Activated naive CD8-positive, alpha-beta T cell treated with anti-CD3 and anti-CD28 coated beads, Interleukin-2, amount 10 ng/mL, durations not matched to agents 7 days and 5 days (primary cell): ENCODE measurements around the gene CFAP119. TPM values are rescaled to one million over a fixed set of nuclear protein-coding genes. Genes with fewer than 3 reads are reported as not detected.

ENCODE experiments used
- ATAC-seq: fragments of 150-1000 bp; cut with Tn5 transposase; one replicate; pipeline ENCODE4 v1.10.0; 2021; ENCODE audit warnings: low read depth, moderate library complexity
- POLR2A ChIA-PET: fragments of 350-600 bp; sonication (Branson Sonifier 250); formaldehyde crosslinking; loops from one replicate; lab custom pipeline; 2021; ENCODE audit warnings: antibody characterized with exemption; lab: Charles Lee
- DNase-seq: peaks from one replicate; pipeline ENCODE4 v3.0.0; 2021
- H3K27ac Mint-ChIP-seq: one replicate; pipeline ENCODE4 v1.8.0; 2022; ENCODE audit warnings: mild to moderate bottlenecking, mixed read lengths
- H3K27me3 Mint-ChIP-seq: one replicate; pipeline ENCODE4 v1.8.0; 2022; ENCODE audit warnings: mild to moderate bottlenecking, moderate library complexity, mixed read lengths
- H3K36me3 Mint-ChIP-seq: one replicate; pipeline ENCODE4 v1.8.0; 2021; ENCODE audit warnings: mild to moderate bottlenecking, mixed read lengths
- H3K4me1 Mint-ChIP-seq: one replicate; pipeline ENCODE4 v1.8.0; 2021; ENCODE audit warnings: mixed read lengths
- H3K4me3 Mint-ChIP-seq: one replicate; pipeline ENCODE4 v1.8.0; 2022; ENCODE audit warnings: mild to moderate bottlenecking, moderate library complexity, mixed read lengths
- H3K9me3 Mint-ChIP-seq: one replicate; pipeline ENCODE4 v1.8.0; 2021; ENCODE audit warnings: mixed read lengths
- total RNA-seq, 2 experiments: library from RNA; stranded (reverse); gene quantifications; one replicate each; pipeline ENCODE4 v1.2.3, GENCODE V29; 2021

CFAP119 gene
- total RNA-seq, 2 experiments from 2014 or later = 4.4 TPM

DNA sequence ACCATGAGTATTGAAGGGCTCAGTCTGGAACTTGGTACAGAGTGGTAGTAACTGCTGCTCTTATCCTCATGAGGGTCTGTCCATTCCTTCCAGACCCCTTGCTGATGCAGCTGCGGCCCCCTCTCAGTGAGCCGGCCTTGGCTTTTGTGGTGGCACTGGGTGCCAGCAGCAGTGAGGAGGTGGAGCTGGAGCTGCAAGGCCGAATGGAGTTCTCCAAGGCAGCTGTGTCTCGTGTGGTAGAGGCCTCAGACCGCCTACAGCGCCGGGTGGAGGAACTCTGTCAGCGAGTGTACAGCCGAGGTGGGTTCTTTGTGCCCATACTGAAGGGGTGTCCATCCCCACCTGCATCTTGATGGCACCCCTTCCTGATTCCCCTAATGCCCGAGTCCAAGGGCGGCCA lies 2.2 kb upstream of the CFAP119 start:
- H3K27ac Mint-ChIP-seq = no peak overlapping the region
- no peaks in the 10 kb centered on the region for H3K9me3 Mint-ChIP-seq
- POLR2A ChIA-PET = interaction anchor here (1.8 kb wide), 1 partner anchor 11 kb away, joined by 5 read pairs; no protein-coding TSS in a partner anchor
- peaks cover 15% of the 10 kb centered on the region for H3K36me3 Mint-ChIP-seq
- DNase-seq (no peak), ATAC-seq (no peak)
- no peaks in the 10 kb centered on the region for H3K27me3 Mint-ChIP-seq
- H3K4me1 Mint-ChIP-seq = peaks cover 17% of the 10 kb centered on the region
- peak overlapping the region; percentile 14 for H3K4me3 Mint-ChIP-seq

DNA sequence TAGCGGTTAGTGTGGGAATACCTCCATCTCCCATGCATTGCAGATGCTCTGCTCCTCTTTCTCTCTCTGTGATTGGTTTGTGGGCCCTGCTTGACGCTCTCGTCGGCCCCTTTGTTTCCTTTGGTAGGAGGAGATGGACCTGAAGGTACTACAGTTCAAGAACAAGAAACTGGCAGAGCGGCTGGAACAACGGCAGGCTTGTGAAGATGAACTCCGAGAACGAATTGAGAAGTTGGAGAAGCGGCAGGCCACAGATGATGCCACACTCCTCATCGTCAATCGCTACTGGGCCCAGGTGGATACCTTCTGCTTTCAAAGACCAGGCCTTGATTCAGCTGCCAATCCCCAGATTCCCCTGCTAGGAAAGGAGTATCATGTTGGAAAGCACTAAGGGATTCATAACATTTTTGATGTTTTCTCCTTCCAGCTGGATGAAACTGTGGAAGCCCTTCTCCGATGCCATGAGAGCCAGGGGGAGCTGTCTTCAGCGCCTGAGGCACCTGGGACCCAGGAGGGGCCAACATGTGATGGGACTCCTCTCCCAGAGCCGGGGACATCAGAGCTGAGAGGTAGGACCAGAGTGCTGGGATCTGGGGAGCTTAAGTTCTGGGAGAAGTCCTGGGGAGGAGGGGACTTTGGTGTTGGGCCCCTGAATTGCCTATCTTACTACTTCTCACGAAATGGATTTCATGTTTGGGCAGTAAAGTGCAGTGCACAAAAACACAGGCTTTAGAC lies 1.3 kb upstream of the CFAP119 start:
- H3K4me1 Mint-ChIP-seq = peaks cover 17% of the 10 kb centered on the region
- POLR2A ChIA-PET = interaction anchor here (0.6 to 1.8 kb wide), 4 partner anchors 8 to 139 kb away, joined by 3 to 8 read pairs (median 4); partner anchors contain the start of gene PHKG2

DNA sequence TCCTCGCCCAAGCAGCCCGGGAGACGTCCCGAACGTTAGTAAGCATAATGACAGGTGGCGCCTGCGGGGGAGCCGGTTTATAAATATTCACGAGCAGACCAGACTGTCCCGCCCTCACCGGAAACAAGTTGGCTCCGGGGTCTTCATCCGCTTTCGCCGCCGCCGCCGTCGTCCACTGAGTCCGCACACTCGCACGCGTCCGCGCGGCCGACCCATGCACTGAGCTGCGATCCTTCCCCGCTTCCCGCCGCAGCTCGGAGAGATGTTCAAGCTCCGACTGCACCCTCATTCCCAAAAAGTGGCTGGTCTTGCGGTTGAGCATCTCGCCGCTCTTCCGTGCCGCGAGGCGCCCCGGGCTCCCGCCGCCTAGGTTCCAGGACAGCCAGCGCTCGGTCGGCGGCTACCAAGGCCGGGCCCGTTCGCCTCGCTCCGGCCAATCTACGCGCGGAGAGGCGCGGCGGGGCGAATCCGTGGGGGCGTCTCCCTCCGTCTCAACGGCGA lies 385 bp downstream of the CFAP119 start:
- Mint-ChIP-seq H3K4me1 (peaks cover 18% of the 10 kb centered on the region), H3K4me3 (peak overlapping the region; percentile 95), H3K36me3 (peaks cover 6% of the 10 kb centered on the region), H3K27ac (peak overlapping the region; percentile 88), H3K27me3 (no peaks in the 10 kb centered on the region), H3K9me3 (no peaks in the 10 kb centered on the region)
- DNase-seq (peak; percentile 60), ATAC-seq (peak; percentile 40)
- POLR2A ChIA-PET = interaction anchor here (2.7 kb wide), 1 partner anchor 14 kb away, joined by 12 read pairs; the partner anchor contains the start of gene PHKG2

More for the DNA sequence above, 1.3 kb upstream of the CFAP119 start:
- DNase-seq = no peak
- Mint-ChIP-seq H3K27me3 (no peaks in the 10 kb centered on the region), H3K36me3 (peaks cover 9% of the 10 kb centered on the region), H3K4me3 (peak overlapping the region; percentile 95), H3K9me3 (no peaks in the 10 kb centered on the region), H3K27ac (peak overlapping the region; percentile 88)
- no peak for ATAC-seq

DNA sequence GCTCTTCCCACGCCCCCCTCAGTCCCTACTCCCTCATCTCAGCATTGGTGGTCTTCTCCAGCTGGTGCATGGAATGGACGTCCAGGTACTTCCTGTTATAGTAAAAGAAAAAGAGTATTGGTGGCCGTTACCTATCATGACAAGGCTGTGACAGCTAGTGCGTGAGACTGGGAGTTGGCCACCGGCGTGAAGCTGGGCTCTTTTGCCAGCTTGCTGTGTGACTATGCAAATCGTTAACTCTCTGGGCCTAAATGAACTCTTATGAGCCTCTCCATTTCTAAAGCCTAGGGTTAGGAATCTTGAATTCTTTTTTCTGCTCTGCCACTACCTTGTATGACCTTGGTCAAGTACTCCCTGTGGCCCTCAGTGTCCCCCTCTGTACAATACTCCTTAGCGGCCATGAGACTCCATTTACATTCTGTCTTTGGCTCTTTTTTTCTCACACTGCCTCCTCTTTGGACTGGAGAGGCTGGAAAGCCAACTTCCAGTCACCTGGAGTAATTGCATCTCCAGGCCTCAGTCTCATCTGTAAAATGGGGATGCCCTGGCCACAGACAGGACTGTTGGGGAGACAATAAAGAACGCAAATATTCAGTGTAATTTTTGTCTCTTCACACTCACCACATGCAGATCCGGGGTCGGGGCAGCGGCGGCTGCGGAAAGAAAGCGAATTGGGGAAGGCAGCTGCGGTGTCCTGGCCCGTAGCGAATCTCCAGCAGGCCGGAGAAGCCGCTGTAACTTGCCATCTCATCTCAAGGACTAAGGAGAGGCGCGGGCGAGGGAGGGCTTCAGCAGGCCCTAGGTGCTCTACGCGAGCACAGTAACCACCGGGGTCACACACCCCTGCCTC lies 1.1 kb downstream of the CFAP119 start:
- no peak for ATAC-seq
- H3K9me3 Mint-ChIP-seq = no peaks in the 10 kb centered on the region
- H3K36me3 Mint-ChIP-seq = peaks cover 6% of the 10 kb centered on the region
- POLR2A ChIA-PET = interaction anchor here (2.7 kb wide), 1 partner anchor 13 kb away, joined by 12 read pairs; the partner anchor contains the start of gene PHKG2
- peaks cover 18% of the 10 kb centered on the region for H3K4me1 Mint-ChIP-seq
- H3K4me3 Mint-ChIP-seq = peak overlapping the region; percentile 95
- H3K27me3 Mint-ChIP-seq = no peaks in the 10 kb centered on the region
- peak overlapping the region; percentile 64 for H3K27ac Mint-ChIP-seq
- no peak for DNase-seq

DNA sequence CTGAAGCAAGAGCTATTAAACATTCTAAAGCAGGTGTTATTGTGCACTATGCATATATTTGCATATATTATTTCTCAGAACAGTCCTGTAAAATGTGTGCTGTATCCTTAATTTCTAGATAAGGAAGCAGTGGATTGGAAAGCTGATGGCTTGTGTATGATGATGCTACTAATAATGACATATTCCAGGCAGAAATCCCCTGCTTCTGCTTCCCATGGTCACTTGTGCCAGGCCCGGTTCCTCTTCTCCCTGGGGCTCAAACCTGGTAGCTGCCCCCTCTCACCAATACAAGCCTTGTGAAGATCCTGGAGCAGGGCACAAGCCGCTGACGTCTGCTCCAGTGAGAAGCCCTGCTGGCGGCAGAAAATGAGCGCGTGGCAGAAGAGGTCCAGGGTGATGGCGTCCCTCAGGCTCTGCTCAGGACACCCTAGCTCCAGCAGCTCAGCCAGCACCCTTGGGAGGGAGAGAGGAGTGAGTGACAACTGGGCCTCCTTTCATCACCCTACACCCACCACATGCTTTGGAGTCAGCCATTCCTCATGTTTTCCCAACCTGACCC lies 1.8 kb downstream of the CFAP119 start:
- POLR2A ChIA-PET = interaction anchor here (0.5 to 2.7 kb wide), 3 partner anchors 13 to 321 kb away, joined by 3 to 12 read pairs (median 3); partner anchors contain the start of gene PHKG2
- H3K4me1 Mint-ChIP-seq = peaks cover 18% of the 10 kb centered on the region
- peaks cover 4% of the 10 kb centered on the region for H3K36me3 Mint-ChIP-seq
- H3K27ac Mint-ChIP-seq = peak overlapping the region; percentile 17
- DNase-seq = no peak
- H3K4me3 Mint-ChIP-seq = no peak overlapping the region
- no peaks in the 10 kb centered on the region for H3K9me3 Mint-ChIP-seq
- no peaks in the 10 kb centered on the region for H3K27me3 Mint-ChIP-seq
- ATAC-seq = no peak

DNA sequence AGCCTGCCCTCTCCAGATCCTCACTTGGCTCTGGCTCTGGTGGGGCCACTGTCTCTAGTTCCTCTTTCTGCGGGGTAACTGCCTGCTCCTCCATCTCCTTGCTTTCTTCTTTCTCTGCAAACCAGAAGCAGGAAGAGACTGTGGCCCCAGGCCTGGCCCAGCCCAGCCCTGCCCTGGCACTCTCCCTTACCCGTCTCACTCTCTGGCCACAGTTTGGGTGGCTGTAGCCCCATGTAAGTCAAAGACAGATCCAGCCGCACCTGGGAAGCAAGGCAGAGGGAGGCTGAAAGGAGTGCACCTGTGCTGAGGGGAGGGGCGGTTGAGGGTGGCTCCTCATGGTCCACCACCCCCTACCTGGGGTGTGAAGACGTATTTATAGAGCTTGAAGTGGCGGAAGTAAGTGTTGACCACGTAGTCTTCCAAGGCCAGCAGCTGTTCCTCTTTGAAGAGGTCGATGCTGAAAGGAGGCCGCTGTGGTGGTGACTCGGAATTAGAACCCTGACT lies 2.8 kb downstream of the CFAP119 start:
- Mint-ChIP-seq H3K36me3 (peaks cover 7% of the 10 kb centered on the region), H3K4me1 (peaks cover 18% of the 10 kb centered on the region), H3K27me3 (no peaks in the 10 kb centered on the region), H3K4me3 (no peak overlapping the region), H3K27ac (peak overlapping the region; percentile 16), H3K9me3 (no peaks in the 10 kb centered on the region)
- DNase-seq (no peak), ATAC-seq (no peak)
- POLR2A ChIA-PET = interaction anchor here (1.0 to 2.7 kb wide), 2 partner anchors 12 to 46 kb away, joined by 3 to 12 read pairs; partner anchors contain the start of gene PHKG2

DNA sequence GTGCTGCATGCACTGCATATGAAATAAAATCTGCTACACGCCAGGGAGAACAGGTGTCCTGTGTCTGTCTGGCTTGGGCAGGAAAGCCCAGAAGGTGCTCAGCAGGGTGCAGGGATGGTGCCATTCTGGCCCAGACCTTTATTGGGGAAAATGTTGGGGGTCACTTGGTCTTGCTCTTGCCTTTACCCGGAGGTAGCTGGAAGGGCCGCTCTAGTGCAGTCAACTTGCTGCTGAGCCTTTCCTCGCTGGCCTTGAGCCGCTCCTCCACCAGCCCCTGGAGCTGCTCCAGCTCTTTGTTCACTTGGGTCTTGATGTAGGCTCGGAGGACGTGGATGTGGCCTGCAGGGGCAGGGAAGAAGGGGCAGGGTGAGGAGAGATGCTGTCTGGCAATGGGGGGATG lies 4.5 kb downstream of the CFAP119 start:
- no peak for ATAC-seq
- peaks cover 10% of the 10 kb centered on the region for H3K4me1 Mint-ChIP-seq
- no peak overlapping the region for H3K4me3 Mint-ChIP-seq
- no peaks in the 10 kb centered on the region for H3K27me3 Mint-ChIP-seq
- POLR2A ChIA-PET = interaction anchor here (0.6 kb wide), 1 partner anchor 47 kb away, joined by 3 read pairs; no protein-coding TSS in a partner anchor
- H3K9me3 Mint-ChIP-seq = no peaks in the 10 kb centered on the region
- no peak overlapping the region for H3K27ac Mint-ChIP-seq
- H3K36me3 Mint-ChIP-seq = peaks cover 7% of the 10 kb centered on the region
- no peak for DNase-seq

DNA sequence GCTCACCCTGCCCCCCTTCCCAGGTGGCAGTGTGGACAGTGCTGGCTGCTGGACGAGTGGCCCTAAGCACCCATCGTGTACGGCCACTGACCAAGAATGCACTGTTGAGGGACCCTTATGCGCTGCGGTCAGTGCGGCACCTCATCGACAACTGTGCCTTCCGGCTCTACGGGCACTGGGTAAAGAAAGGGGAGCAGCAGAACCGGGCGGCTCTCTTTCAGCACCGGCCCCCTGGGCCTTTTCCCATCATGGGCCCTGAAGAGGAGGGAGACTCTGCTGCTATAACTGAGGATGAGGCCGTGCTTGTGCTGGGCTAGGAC lies 5.1 kb downstream of the CFAP119 start:
- H3K27me3 Mint-ChIP-seq = no peaks in the 10 kb centered on the region
- H3K36me3 Mint-ChIP-seq = peaks cover 7% of the 10 kb centered on the region
- H3K9me3 Mint-ChIP-seq = no peaks in the 10 kb centered on the region
- POLR2A ChIA-PET = no interaction called here
- H3K4me1 Mint-ChIP-seq = peaks cover 10% of the 10 kb centered on the region
- DNase-seq = no peak
- no peak overlapping the region for H3K4me3 Mint-ChIP-seq
- H3K27ac Mint-ChIP-seq = no peak overlapping the region
- ATAC-seq = no peak

DNA sequence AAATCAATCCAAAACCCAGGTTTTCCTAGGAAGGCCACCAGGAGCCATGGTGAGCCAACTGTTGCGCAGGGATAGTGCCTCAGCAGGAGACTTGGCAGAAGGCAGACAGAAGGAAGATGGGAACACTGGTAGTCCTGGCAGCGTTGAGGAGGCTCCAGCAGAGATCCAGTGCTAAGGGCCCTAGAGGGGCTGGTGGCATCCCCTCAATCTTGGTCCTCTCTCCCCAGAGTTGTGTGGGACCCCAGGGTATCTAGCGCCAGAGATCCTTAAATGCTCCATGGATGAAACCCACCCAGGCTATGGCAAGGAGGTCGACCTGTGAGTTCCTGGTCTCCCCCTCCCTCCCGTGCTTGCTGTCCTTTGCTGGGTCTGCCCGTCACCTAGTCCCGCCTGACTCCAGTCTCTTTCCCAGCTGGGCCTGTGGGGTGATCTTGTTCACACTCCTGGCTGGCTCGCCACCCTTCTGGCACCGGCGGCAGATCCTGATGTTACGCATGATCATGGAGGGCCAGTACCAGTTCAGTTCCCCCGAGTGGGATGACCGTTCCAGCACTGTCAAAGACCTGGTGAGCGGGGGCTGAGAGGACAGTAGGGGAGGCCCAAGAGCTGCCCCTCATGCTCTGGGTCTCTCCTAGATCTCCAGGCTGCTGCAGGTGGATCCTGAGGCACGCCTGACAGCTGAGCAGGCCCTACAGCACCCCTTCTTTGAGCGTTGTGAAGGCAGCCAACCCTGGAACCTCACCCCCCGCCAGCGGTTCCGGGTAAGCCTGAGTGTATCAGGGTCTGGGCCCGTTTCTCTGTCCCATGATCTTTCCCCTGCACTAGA lies 5.7 kb downstream of the CFAP119 start:
- no peak overlapping the region for H3K27ac Mint-ChIP-seq
- ATAC-seq (no peak), DNase-seq (no peak)
- H3K27me3 Mint-ChIP-seq = no peaks in the 10 kb centered on the region
- peaks cover 9% of the 10 kb centered on the region for H3K4me1 Mint-ChIP-seq
- POLR2A ChIA-PET = no interaction called here
- peaks cover 11% of the 10 kb centered on the region for H3K36me3 Mint-ChIP-seq
- H3K9me3 Mint-ChIP-seq = no peaks in the 10 kb centered on the region
- no peak overlapping the region for H3K4me3 Mint-ChIP-seq

DNA sequence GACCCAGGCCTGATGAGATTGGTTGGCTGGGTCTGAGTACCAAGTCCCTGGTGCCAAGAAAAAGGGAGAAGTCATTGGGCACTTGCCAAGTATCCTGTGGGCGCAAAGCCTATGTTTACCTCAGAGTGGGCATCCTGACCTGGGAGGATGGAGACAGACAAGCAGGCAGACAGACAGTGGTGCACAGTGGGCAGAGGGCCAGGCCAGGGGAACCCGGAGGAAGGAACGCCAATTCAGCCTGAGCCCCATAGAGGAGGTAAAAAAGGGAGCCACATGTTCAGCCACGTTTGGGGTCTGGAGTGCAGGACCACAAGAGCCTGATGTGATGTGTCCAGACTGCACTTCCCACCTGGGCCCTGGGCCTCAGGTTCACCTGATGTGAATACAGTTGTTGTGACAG lies 8.3 kb downstream of the CFAP119 start:
- Mint-ChIP-seq H3K9me3 (no peaks in the 10 kb centered on the region), H3K4me3 (no peak overlapping the region), H3K36me3 (peaks cover 17% of the 10 kb centered on the region), H3K27me3 (no peaks in the 10 kb centered on the region), H3K4me1 (peaks cover 12% of the 10 kb centered on the region), H3K27ac (no peak overlapping the region)
- POLR2A ChIA-PET = no interaction called here
- no peak for ATAC-seq
- no peak for DNase-seq

DNA sequence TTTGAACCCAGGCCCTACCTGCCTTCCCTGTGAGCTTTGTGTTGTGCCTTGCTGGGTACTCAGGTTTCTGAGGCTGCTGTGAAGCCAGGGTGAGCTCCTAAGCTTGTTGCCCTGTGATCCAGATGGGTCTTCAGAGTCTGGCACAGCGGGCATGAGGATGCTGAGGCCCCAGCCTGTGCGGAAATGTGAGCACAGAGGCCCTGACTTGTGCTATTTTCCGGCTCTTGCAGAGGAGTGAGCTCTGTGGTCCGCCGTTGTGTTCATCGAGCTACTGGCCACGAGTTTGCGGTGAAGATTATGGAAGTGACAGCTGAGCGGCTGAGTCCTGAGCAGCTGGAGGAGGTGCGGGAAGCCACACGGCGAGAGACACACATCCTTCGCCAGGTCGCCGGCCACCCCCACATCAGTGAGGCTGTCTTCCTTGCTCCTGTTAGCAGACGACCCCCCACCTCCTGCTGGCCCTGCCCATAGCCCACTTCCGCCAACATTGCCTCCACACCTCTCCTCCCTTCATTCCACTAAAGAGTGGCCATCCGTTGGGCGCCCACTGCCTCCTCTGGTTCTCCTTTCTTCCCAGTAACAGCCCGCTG lies 10.9 kb downstream of the CFAP119 start:
- ATAC-seq = no peak
- H3K27ac Mint-ChIP-seq = peak overlapping the region; percentile 18

DNA sequence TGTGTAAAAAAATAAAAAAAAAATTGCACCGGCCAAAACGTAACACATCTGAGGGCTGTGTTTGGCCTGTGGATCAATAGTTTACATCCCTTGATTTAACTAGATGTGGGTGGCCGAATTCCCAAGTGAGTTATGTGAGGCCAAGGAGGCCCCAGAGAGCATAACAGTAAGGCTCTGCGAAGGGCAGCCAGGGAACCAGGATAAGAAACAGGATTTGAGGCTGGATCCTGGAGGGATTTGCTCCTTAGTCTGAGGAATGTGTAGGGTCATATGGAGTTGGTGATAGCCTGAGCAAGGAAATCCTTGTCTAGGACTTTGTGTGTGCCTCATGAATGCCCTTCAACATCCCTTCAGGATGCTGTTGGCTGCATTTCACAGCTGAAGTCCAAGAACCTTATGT lies 11.7 kb downstream of the CFAP119 start:
- DNase-seq (no peak), ATAC-seq (no peak)
- POLR2A ChIA-PET = interaction anchor here (1.6 kb wide), 1 partner anchor 64 kb away, joined by 5 read pairs; no protein-coding TSS in a partner anchor
- no peaks in the 10 kb centered on the region for H3K9me3 Mint-ChIP-seq
- peak overlapping the region; percentile 65 for H3K27ac Mint-ChIP-seq
- no peak overlapping the region for H3K4me3 Mint-ChIP-seq
- peaks cover 20% of the 10 kb centered on the region for H3K4me1 Mint-ChIP-seq
- peaks cover 24% of the 10 kb centered on the region for H3K36me3 Mint-ChIP-seq
- H3K27me3 Mint-ChIP-seq = no peaks in the 10 kb centered on the region

More for the DNA sequence above, 10.9 kb downstream of the CFAP119 start:
- Mint-ChIP-seq H3K4me1 (peaks cover 20% of the 10 kb centered on the region), H3K36me3 (peaks cover 23% of the 10 kb centered on the region), H3K4me3 (no peak overlapping the region), H3K27me3 (no peaks in the 10 kb centered on the region), H3K9me3 (no peaks in the 10 kb centered on the region)
- POLR2A ChIA-PET = interaction anchor here (1.6 kb wide), 1 partner anchor 63 kb away, joined by 5 read pairs; no protein-coding TSS in a partner anchor
- no peak for DNase-seq
